Calu3 (cell line): Measurements from ENCODE around the gene ATXN2. TPM values are rescaled to one million over a fixed set of nuclear protein-coding genes. Genes with fewer than 3 reads are reported as not detected.

Source experiments
- BruUV-seq: library from RNA; stranded (reverse); fragments of 400-500 nt; replicated peaks from 2 replicates; lab custom pipeline; 2021; lab: Mats Ljungman, UMichigan
- CTCF ChIA-PET: fragments of 300-600 bp; sonication (Branson Sonifier 250); formaldehyde crosslinking; loops from one replicate; lab custom pipeline; 2022; ENCODE audit warnings: antibody characterized with exemption; lab: Charles Lee
- DNase-seq: peaks from one replicate; pipeline ENCODE4 v3.0.0; 2022
- H3K27ac Mint-ChIP-seq: one replicate; pipeline ENCODE4 v1.8.0; 2022; ENCODE audit warnings: mixed read lengths; ENCODE audit not compliant: unreplicated experiment
- H3K27me3 Mint-ChIP-seq: one replicate; pipeline ENCODE4 v1.8.0; 2022; ENCODE audit warnings: mixed read lengths; ENCODE audit not compliant: unreplicated experiment
- H3K36me3 Mint-ChIP-seq: one replicate; pipeline ENCODE4 v1.8.0; 2022; ENCODE audit warnings: mild to moderate bottlenecking, moderate library complexity, mixed read lengths; ENCODE audit not compliant: insufficient read depth, unreplicated experiment
- H3K4me1 Mint-ChIP-seq: one replicate; pipeline ENCODE4 v1.8.0; 2022; ENCODE audit warnings: mild to moderate bottlenecking, low read depth, mixed read lengths; ENCODE audit not compliant: unreplicated experiment
- H3K4me3 Mint-ChIP-seq: one replicate; pipeline ENCODE4 v1.8.0; 2022; ENCODE audit warnings: mild to moderate bottlenecking, low read depth, moderate library complexity, mixed read lengths; ENCODE audit not compliant: unreplicated experiment
- H3K9me3 Mint-ChIP-seq: one replicate; pipeline ENCODE4 v1.8.0; 2022; ENCODE audit warnings: low read depth, mixed read lengths; ENCODE audit not compliant: unreplicated experiment
- CTCF ChIP-seq: fragments of 200-600 bp; IDR thresholded peaks from one replicate; pipeline ENCODE4 v1.8.0; 2022; ENCODE audit warnings: antibody characterized with exemption; ENCODE audit not compliant: unreplicated experiment
- intact Hi-C: fragments of 100-400 bp; cut with micrococcal nuclease; formaldehyde crosslinking; loops from one replicate; pipeline ENCODE4 v1.10.0; 2022; ENCODE audit not compliant: unreplicated experiment
- total RNA-seq: library from RNA; stranded (reverse); gene quantifications from 2 replicates; pipeline ENCODE4 v1.2.3, GENCODE V29; 2022

The ATXN2 gene
- total RNA-seq, 1 experiment from 2014 or later: 123 TPM

DNA sequence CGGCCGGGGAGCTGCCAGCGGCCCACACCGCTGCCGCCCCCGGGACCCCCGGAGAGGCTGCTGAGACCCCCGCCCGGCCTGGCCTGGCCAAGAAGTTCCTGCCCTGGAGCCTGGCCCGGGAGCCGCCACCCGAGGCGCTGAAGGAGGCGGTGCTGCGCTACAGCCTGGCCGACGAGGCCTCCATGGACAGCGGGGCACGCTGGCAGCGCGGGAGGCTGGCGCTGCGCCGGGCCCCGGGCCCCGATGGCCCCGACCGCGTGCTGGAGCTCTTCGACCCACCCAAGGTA lies 180.6 kb downstream of the ATXN2 start:
- intact Hi-C loops: no loop called here
- CTCF ChIA-PET: no interaction called here
- no peak for TF ChIP-seq CTCF

GRCh38 chr12:111417784-111418593 lies 181.1 kb downstream of the ATXN2 start:
- peaks cover 11% of the 10 kb centered on the region for H3K4me1 Mint-ChIP-seq
- CTCF ChIA-PET: no interaction called here
- H3K36me3 Mint-ChIP-seq: peaks cover 15% of the 10 kb centered on the region
- TF ChIP-seq CTCF: no peak
- no peak overlapping the region for H3K4me3 Mint-ChIP-seq
- DNase-seq: no peak
- H3K9me3 Mint-ChIP-seq: no peaks in the 10 kb centered on the region
- no peak overlapping the region for H3K27ac Mint-ChIP-seq
- BruUV-seq: no TSS peak
- H3K27me3 Mint-ChIP-seq: no peaks in the 10 kb centered on the region
- intact Hi-C loops: no loop called here

More for the DNA sequence above, 180.6 kb downstream of the ATXN2 start:
- H3K36me3 Mint-ChIP-seq: peaks cover 15% of the 10 kb centered on the region
- no peaks in the 10 kb centered on the region for H3K9me3 Mint-ChIP-seq
- BruUV-seq: no TSS peak
- no peak overlapping the region for H3K27ac Mint-ChIP-seq
- H3K27me3 Mint-ChIP-seq: no peaks in the 10 kb centered on the region
- no peak overlapping the region for H3K4me3 Mint-ChIP-seq
- no peak for DNase-seq
- peaks cover 6% of the 10 kb centered on the region for H3K4me1 Mint-ChIP-seq

- Mint-ChIP-seq H3K4me3 (no peak overlapping the region), H3K9me3 (no peaks in the 10 kb centered on the region), H3K27ac (no peak overlapping the region), H3K4me1 (peaks cover 18% of the 10 kb centered on the region), H3K36me3 (peaks cover 15% of the 10 kb centered on the region), H3K27me3 (no peaks in the 10 kb centered on the region)
- intact Hi-C loops: no loop called here
- no peak for DNase-seq
- no peak for TF ChIP-seq CTCF
- no TSS peak for BruUV-seq
- CTCF ChIA-PET: interaction anchor here (0.8 kb wide), 1 partner anchor 8 kb away, joined by 3 read pairs; no protein-coding TSS in a partner anchor
Observed at GRCh38 chr12:111417290-111417689, 181.8 kb downstream of the ATXN2 start.

GRCh38 chr12:111414711-111415252 lies 184.3 kb downstream of the ATXN2 start:
- H3K4me1 Mint-ChIP-seq: peaks cover 31% of the 10 kb centered on the region
- peaks cover 10% of the 10 kb centered on the region for H3K36me3 Mint-ChIP-seq
- no peak overlapping the region for H3K27ac Mint-ChIP-seq
- H3K27me3 Mint-ChIP-seq: no peaks in the 10 kb centered on the region
- no peak overlapping the region for H3K4me3 Mint-ChIP-seq
- no TSS peak for BruUV-seq
- no peak for DNase-seq
- intact Hi-C loops: no loop called here
- no peaks in the 10 kb centered on the region for H3K9me3 Mint-ChIP-seq
- CTCF ChIA-PET: no interaction called here
- no peak for TF ChIP-seq CTCF
